ENCODE results near the gene KDM7A.

DNA sequence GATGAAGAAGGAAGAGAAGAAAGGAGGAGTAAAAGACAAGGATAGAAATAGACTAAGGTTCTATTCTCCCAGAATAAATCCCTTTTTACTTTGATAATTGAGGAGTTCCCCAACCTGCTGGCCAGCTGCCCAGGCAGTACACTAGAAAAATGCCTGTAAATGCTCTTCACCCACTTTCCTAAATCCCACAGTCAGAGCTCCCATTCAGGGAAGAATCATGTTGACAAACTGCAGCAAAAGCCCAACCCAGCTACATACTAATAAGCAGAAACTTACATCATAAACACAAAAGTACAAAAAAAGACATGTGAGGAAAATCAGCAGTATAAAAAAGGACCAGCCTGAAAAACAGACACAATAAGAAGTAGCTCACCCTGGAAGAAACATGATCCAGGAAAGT lies 15.8 kb upstream of the KDM7A start:
- TF ChIP-seq, protein P1, sequence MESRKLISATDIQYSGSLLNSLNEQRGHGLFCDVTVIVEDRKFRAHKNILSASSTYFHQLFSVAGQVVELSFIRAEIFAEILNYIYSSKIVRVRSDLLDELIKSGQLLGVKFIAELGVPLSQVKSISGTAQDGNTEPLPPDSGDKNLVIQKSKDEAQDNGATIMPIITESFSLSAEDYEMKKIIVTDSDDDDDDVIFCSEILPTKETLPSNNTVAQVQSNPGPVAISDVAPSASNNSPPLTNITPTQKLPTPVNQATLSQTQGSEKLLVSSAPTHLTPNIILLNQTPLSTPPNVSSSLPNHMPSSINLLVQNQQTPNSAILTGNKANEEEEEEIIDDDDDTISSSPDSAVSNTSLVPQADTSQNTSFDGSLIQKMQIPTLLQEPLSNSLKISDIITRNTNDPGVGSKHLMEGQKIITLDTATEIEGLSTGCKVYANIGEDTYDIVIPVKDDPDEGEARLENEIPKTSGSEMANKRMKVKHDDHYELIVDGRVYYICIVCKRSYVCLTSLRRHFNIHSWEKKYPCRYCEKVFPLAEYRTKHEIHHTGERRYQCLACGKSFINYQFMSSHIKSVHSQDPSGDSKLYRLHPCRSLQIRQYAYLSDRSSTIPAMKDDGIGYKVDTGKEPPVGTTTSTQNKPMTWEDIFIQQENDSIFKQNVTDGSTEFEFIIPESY (IDR thresholded peaks at IDR 0.05; ENCODE audit: borderline replicate concordance, low read depth) = no peak
- TF ChIP-seq, protein P2, sequence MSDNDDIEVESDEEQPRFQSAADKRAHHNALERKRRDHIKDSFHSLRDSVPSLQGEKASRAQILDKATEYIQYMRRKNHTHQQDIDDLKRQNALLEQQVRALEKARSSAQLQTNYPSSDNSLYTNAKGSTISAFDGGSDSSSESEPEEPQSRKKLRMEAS (IDR thresholded peaks at IDR 0.05; ENCODE audit: low read depth) = no peak
- no peak for TF ChIP-seq EP300 (IDR thresholded peaks at IDR 0.05; ENCODE audit: borderline replicate concordance in 1 of 2, low read depth in 1 of 2, low read length in 1 of 2)
- TF ChIP-seq, protein P3, sequence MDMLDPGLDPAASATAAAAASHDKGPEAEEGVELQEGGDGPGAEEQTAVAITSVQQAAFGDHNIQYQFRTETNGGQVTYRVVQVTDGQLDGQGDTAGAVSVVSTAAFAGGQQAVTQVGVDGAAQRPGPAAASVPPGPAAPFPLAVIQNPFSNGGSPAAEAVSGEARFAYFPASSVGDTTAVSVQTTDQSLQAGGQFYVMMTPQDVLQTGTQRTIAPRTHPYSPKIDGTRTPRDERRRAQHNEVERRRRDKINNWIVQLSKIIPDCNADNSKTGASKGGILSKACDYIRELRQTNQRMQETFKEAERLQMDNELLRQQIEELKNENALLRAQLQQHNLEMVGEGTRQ (IDR thresholded peaks at IDR 0.05; ENCODE audit: borderline replicate concordance, low read depth, low read length) = no peak
